ENCODE results near the gene MYLK4.

Gene MYLK4

DNA sequence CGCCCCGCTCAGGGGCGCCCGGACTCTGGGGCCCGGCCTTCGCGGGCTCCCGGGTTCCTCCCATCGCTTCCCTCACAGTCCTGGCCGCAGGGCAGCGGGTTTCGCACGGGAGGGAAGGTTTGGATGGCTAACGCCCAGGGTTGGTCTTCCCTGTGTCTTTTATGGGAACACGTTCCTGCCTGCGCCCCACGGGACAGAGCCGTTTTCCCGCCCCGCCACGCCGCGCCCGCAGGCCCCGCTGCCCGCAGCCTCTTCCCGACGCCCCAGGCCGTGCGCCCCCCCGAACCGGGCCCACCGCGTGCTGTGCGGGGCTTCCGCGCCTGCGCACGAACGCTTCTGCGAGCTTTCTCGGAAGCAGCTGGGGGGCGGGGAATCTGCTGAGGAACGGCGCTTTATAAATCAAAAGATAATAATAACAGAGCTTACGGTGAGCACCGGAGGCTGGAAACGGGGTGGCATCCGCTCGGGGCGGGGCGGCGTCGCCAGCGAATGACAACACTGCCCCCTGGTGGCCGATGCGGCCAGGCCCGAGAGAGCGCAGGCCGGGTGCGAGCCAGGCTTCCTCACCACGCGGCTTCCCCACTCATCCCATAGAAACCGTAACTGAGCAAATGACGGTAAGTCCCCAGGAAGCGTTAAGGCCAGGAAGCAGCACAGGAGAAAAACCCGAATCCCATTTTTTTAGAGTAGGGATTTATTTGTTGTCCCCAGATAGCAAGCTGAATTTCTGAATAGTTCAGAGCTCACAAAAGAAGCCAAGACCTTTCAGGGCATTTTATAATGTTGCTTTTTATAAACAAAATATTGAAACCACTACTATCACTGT, 116.4 kb downstream of the MYLK4 start:
- peak; percentile 68 to 69 for DNase-seq (ENCODE audit: low read depth in 2 of 2, low spot score in 1 of 2)

DNA sequence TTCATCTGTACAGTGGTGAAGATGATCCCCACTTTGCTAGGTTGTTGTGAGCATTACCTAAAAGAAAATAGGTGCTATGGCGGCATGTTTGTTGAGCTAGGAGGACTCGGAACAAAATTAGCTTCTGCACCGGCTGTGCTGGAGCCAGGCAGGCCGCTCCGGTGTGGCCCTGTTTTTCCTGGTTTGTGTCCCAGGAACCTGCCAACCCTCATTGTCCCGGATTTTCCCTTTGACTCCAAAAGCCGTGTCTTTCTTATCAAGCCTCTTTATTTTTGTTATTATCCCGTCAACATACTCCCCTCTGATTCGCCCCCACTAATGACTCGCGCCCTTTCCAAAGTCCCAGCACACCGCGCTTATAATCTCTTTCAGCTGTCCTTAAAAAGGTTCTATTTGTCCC, 117.0 kb downstream of the MYLK4 start:
- DNase-seq (ENCODE audit: low read depth in 2 of 2, low spot score in 1 of 2) = no peak

DNA sequence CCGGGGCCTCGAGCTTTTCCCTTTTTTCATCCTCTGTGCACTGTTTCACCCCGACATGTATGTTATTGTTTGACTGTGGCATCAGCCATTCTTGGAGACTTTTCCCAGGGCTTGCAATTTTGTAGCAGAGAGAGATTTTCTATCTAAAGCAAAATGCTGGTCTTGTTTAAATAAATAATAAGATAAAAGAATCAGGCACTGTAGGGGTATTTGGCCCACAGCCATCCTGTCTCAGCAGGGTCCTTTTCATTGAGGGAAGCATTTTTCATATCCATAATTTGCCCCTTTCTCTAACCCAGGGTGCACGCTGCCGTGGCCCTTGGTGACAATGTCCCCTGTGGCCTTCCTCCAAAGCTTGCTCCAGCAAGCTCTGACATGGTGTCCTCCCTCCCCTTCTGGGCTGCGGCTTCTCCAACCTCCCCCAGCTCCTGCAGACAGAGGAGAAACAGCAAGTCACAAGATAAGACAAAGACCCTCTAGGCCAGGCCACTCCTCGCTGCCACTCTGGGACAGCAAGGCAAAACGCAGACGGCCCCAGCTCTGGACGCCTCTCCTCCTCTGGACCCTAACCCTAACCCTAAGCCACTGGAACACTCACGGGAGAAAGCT, 117.6 kb downstream of the MYLK4 start:
- DNase-seq (ENCODE audit: low read depth in 2 of 2, low spot score in 1 of 2) = no peak

DNA sequence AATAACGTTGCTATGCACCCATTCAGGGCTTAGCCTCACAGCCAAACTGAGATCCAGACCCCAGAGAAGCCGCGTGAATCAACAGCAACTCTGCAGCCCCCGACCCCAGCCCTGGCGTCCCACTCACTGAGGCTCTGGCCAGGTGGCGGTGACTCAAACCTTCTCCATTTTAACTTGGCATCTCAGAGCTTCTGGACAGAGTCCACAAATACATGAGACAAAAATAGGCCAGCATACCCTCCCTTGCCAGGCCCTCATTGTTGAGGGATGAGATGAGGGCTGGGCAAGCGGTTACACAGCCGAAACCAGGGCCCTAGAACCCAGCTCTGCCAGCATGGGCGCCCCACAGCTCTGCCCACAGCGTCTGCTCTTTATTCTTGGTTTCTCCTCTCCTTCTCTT, 118.4 kb downstream of the MYLK4 start:
- no peak for DNase-seq (ENCODE audit: low read depth in 2 of 2, low spot score in 1 of 2)

DNA sequence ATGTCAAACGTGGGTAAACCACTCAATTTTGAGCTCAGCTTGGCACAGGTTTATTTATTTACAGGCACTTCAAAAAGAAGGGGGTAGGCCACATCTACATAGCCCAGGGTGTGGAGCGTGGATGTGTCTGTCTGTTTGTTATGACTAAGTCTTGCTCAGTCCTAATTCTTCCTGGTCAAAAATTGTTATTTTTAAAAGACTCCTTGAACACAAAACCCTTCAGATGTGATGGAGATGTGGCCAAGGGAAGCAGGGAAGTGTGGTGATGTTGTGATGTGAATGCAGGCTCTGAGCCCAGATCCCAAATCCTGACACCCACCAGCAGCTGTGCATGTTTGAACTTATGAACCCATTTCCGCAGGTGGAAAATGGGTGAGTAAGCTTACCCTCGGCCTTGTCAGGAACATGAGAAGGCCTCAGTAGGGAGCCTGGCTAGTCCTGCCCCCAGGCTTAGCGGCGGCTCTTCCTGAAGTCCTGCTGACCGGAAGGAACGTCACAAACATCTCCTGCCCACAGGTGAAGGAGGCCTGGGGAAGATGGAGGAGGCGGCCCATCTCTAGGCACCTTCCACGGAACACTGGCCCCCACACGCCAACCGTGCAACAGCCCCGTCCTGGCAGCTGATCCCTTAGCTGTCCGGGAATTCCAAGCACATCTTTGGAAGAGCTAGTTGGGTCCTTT, 119.7 kb downstream of the MYLK4 start:
- DNase-seq (ENCODE audit: low read depth in 2 of 2, low spot score in 1 of 2) = no peak

DNA sequence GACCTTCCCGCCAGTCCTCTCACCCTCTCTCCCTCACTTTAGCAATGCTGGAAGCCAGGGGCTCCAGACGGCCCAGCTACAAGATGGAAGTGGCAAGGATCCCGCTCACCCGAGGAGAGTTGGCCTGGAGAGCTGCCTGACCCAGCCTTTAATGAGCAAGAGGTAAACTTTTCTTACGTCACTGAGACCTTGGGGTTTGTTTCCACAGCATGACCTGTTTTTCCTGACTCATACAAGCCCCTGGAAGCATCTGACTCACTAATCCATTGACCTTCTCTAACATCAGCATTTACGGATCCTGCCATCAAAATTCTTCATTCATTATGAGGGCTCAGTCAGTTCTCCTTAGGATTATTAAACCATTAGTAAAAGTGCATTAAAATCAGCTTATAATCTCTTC, 120.4 kb downstream of the MYLK4 start:
- DNase-seq (ENCODE audit: low read depth in 2 of 2, low spot score in 1 of 2) = no peak

DNA sequence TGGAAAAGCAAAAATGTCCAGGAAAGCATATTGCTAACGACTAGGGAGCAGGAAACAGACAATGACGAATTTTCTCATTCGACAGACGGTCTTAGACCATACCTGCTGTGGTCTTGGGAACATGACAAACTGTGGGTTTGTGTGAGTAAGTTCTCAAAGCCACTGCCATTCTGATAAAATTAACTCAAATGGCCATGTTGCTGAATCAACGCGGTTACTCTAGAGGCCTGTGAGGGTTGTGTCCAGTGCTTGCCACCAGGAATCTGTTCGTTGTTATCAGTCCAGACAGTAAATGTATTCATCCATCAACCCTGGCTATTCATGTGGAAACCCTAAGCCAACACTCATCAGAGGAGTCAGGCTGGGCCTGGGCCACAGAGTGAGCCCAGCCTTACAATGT, 124.3 kb downstream of the MYLK4 start:
- DNase-seq (ENCODE audit: low read depth in 2 of 2, low spot score in 1 of 2) = no peak

DNA sequence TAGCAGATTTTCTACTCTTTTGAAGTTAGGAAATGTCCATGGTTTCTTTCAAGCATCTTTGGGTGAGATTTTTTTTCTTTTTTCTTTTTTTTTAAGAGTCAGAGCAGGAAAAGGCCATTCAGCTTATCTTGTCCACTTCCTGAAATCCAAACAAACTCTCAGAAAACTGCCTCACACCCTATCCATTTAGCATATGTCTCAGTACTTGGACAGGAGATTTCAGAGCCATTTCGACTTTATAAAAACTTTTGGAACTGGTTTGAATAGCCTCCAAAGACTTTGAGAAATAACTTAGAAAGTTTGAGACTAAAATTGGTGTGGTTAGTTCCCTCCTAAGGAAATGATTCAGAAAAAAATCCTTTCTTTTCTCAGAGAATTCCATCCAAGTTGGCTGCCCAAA, 125.1 kb downstream of the MYLK4 start:
- DNase-seq (ENCODE audit: low read depth in 2 of 2, low spot score in 1 of 2) = no peak

DNA sequence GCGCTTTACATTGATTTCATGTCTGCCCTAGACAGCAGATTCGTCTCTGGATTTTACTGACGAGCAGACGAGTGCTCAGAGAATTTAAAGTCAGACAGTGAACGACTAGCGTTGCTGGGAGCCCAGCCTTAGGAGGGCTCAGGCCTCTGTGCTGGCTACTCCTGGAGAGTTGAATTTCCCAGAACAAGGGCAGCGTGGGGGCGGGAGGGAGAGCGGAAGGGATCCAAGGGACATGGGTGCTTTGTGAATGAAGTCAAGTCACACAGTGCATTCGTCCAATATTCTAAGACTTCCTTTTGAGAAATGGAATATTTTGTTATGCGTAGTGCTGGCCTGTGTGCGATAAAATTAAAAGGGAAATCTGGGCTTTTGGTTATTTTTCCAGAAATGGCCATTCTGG, 126.5 kb downstream of the MYLK4 start:
- no peak for DNase-seq (ENCODE audit: low read depth in 2 of 2, low spot score in 1 of 2)

DNA sequence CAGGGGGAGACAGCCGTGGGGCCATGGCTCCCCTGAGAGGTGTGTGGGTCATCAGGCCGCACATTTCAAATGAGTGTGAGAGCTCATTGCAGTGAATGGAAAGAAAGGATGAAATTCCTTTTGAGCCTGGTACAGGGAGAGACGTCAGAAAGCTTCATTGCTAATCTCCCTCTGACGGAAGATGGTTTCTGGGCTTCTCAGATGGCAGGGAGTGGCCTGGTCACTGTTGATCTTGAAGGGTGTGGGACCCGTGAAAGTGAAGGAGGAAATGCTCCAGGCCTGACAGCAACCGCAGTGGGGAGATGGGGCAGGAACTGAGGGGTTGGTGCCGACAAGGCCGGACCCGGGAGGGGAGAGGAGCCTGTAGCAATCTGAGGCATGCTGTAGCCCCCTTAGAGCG, 127.4 kb downstream of the MYLK4 start:
- no peak for DNase-seq (ENCODE audit: low read depth in 2 of 2, low spot score in 1 of 2)

DNA sequence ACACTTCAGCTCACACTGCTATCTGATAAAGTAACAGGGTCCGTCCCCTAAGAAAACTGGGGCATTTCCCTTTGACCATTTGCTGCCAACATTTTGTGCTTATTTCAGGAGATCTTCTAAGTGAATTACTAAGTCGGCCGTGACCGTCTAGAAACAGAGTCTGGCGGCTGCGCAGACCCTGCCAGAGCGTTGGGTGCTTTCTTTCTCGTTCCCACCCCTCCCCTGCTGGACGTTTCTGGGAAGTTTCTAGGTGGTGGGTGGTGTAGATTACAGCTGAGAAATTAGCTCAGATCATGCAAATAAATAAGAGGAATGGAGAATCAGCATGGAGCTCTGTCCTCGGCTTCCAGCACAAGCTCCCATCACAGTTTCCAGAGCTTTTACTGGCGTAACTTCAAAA, 128.1 kb downstream of the MYLK4 start:
- no peak for DNase-seq (ENCODE audit: low read depth in 2 of 2, low spot score in 1 of 2)

DNA sequence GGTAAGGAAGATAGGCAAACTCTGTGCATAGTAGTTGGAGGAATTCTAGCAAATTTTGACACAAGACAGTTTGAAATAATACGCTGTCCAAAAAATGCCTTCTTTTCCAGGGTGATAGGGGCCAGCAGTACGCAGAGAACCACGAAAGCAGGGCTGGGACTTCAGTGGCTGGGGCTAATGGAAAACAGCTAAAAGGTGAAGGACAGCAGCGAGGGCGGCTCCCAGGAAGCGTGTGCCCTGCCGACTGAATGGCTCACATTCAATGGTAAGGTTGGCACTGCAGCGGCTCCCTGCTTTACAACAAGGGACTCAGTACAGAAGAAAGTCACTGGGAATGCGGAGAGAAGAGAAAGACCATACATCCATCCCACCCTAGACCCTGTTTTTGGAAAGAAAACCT, 131.1 kb downstream of the MYLK4 start:
- no peak for DNase-seq (ENCODE audit: low read depth in 2 of 2, low spot score in 1 of 2)

DNA sequence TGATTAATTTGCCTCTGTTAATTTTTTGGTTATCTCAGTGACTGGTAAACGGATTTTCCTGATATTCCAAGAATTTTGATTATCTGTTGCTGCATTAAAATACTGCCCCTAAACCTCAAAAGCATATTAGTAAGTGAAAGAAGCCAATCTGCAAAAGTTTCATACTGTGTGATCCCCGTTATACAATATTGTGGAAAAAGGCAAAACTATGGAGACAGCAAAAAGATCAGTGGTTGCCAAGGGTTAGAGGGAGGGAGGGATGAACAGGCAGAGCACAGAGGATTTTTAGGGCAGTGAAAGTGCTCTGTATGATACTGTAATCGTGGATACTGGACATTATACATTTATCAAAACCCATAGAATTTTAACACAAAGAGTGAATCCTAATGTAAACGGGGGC, 133.0 kb downstream of the MYLK4 start:
- no peak for DNase-seq (ENCODE audit: low read depth in 2 of 2, low spot score in 1 of 2)

DNA sequence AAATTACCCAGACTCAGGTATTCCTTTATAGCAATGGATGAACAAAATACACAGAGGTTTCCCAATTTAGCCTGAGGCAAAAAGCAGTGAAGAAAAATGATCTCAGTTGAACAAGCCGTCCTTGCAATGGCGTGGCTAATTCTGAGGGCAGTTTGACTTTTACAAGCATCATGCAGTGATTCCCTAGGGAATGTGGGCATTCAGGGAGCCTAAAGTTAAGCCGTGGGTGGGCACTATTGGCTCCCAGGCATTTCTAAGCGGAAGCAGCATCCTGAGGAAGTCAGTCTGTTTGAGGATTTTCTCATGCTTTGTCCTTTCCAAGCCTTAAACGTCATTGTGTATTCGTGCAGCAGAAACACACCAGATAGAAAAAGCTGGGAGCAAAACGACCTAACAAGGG, 133.9 kb downstream of the MYLK4 start:
- DNase-seq (ENCODE audit: low read depth in 2 of 2, low spot score in 1 of 2) = no peak

DNA sequence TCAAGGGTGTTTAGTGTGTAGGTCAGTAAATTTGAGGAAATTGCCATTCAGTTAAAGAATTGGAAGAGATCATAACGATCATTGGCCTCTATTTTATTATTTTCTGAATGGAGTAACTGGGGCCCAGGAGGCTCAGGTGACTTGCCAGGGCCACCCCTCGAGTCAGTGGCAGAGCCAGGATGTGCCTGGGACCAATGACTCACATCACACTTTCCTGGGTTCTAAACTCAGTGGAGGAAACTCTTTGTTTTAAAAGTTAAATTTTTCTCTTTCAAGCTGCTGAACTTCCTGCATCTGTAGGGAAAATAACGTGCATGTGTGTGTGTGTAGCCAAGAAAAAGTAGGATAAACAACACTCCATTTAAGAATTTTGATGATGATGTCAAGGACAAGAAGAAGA, 135.5 kb downstream of the MYLK4 start:
- DNase-seq (ENCODE audit: low read depth in 2 of 2, low spot score in 1 of 2) = no peak

DNA sequence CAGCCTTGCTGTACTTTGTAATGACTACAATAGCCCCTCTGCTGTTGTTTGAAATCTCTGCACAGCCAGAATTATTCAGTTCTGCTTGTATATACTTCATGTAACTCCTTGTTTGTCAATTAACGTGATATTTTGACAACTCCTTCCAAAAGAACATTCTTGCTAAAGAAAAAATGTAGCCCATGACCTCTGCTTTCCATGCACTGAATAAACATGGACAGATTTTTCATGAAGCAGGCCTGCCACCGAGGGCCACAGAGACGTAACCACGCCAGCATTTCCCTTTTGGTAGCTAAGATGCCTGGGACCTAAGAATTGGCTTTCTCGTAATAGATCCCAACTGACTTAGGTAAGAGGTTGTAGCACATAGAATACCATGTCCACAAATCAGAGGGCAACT, 135.9 kb downstream of the MYLK4 start:
- no peak for DNase-seq (ENCODE audit: low read depth in 2 of 2, low spot score in 1 of 2)

DNA sequence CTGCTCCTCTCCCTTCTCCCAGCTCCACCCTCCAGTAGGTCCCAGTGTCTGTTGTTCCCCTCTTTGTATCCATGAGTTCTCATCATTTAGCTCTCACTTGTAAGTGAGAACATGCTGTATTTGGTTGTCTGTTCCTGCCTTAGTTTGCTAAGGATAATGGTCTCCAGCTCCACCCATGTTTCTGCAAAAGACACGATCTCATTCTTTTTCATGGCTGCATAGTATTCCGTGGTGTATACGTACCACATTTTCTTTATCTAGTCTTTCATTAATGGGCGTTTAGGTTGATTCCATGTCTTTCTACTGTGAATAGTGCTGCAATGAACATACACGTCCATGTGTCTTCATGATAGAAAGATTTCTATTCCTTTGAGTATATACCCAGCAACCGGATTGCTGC, 136.6 kb downstream of the MYLK4 start:
- no peak for DNase-seq (ENCODE audit: low read depth in 2 of 2, low spot score in 1 of 2)

Measured in stimulated activated CD8-positive, alpha-beta memory T cell treated with anti-CD3 and anti-CD28 coated beads, Interleukin-4, amount 100 ng/mL, for 1 hour (primary cell).